ENCODE data around the gene CHD6.

The CHD6 gene

GRCh38 chr20:41607791-41608190, 10.4 kb downstream of the CHD6 start:
- no peak overlapping the region for H3K4me3 ChIP-seq
- no peak for DNase-seq (ENCODE audit: low spot score)
- no peak overlapping the region for H3K27ac ChIP-seq
- TF ChIP-seq CTCF (IDR thresholded peaks at IDR 0.05) = no peak

GRCh38 chr20:41604002-41604401, 14.2 kb downstream of the CHD6 start:
- no peak for TF ChIP-seq CTCF (IDR thresholded peaks at IDR 0.05)
- no peak overlapping the region for H3K27ac ChIP-seq
- no peak overlapping the region for H3K4me3 ChIP-seq
- DNase-seq (ENCODE audit: low spot score) = no peak

GRCh38 chr20:41601742-41602141, 16.4 kb downstream of the CHD6 start:
- Histone ChIP-seq H3K4me3 (no peak overlapping the region), H3K27ac (no peak overlapping the region)
- no peak for TF ChIP-seq CTCF (IDR thresholded peaks at IDR 0.05)
- no peak for DNase-seq (ENCODE audit: low spot score)

GRCh38 chr20:41600926-41601631, 17.1 kb downstream of the CHD6 start:
- Histone ChIP-seq H3K27ac (no peak overlapping the region), H3K4me3 (no peak overlapping the region)
- TF ChIP-seq CTCF (IDR thresholded peaks at IDR 0.05) = no peak
- no peak for DNase-seq (ENCODE audit: low spot score)

GRCh38 chr20:41599699-41600104, 18.5 kb downstream of the CHD6 start:
- no peak for TF ChIP-seq CTCF (IDR thresholded peaks at IDR 0.05)
- Histone ChIP-seq H3K4me3 (no peak overlapping the region), H3K27ac (no peak overlapping the region)
- no peak for DNase-seq (ENCODE audit: low spot score)

GRCh38 chr20:41598719-41599118, 19.5 kb downstream of the CHD6 start:
- no peak for DNase-seq (ENCODE audit: low spot score)
- H3K4me3 ChIP-seq = no peak overlapping the region
- TF ChIP-seq CTCF (IDR thresholded peaks at IDR 0.05) = no peak

GRCh38 chr20:41594514-41595322, 23.5 kb downstream of the CHD6 start:
- H3K4me3 ChIP-seq = no peak overlapping the region
- no peak for DNase-seq (ENCODE audit: low spot score)

More at GRCh38 chr20:41598719-41599118, 19.5 kb downstream of the CHD6 start:
- H3K27ac ChIP-seq = no peak overlapping the region

More at GRCh38 chr20:41594514-41595322, 23.5 kb downstream of the CHD6 start:
- H3K27ac ChIP-seq = no peak overlapping the region
- no peak for TF ChIP-seq CTCF (IDR thresholded peaks at IDR 0.05)
